SK-N-SH (cell line): ENCODE data around the gene DENND1A. TPM values are rescaled to one million over a fixed set of nuclear protein-coding genes. Genes with fewer than 3 reads are reported as not detected.

Source experiments
- CTCF ChIA-PET: fragments of 300-600, 350-600 bp; formaldehyde crosslinking; extraction: SDS; loops from one replicate; lab custom pipeline; 2021; lab: Yijun Ruan, JAX
- POLR2A ChIA-PET: fragments of 350-600 bp; sonication (Branson Sonifier 250); formaldehyde crosslinking; extraction: SDS; loops from one replicate; lab custom pipeline; 2020; ENCODE audit warnings: antibody characterized with exemption, inconsistent platforms; lab: Yijun Ruan, JAX
- DNase-seq: peaks from one replicate; pipeline ENCODE4 v3.0.0; 2012
- H2AFZ ChIP-seq: fragments of 200-600 bp; sonication (generic); 2 replicates; pipeline ENCODE4 v1.8.1; 2016; ENCODE audit warnings: antibody characterized with exemption, mild to moderate bottlenecking, low read depth
- H3F3A ChIP-seq: fragments of 200-600 bp; sonication (generic); replicated peaks from 2 replicates; pipeline ENCODE3; 2016; ENCODE audit warnings: antibody characterized with exemption, mild to moderate bottlenecking; ENCODE audit not compliant: insufficient read depth
- H3K27ac ChIP-seq, 2 experiments: fragments of 200-500 bp in 1 of 2; fragments of 200-600 bp in 1 of 2; sonication (Bioruptor generic) in 1 of 2; sonication (generic), shearing (Covaris generic) in 1 of 2; 2 replicates each; pipeline versions ENCODE4 v1.5.1 to v1.6.1; 2014 to 2016; ENCODE audit warnings: low read depth in 2 of 2, inconsistent platforms in 1 of 2, low read length in 1 of 2, mild to moderate bottlenecking in 1 of 2, mixed read lengths in 1 of 2
- H3K27me3 ChIP-seq: fragments of 200-600 bp; sonication (generic), shearing (Covaris generic); 2 replicates; pipeline ENCODE4 v1.6.1; 2016; ENCODE audit warnings: mixed run types; ENCODE audit not compliant: insufficient read depth
- H3K36me3 ChIP-seq, 2 experiments: fragments of 200-500 bp in 1 of 2; fragments of 200-600 bp in 1 of 2; sonication (Bioruptor generic) in 1 of 2; sonication (generic) in 1 of 2; replicated peaks in 1 of 2; 2 replicates each; pipeline versions ENCODE3 to v1.5.1; 2014 to 2016; ENCODE audit warnings: low read length in 1 of 2, mild to moderate bottlenecking in 1 of 2; ENCODE audit not compliant: insufficient read depth in 2 of 2, control insufficient read depth in 1 of 2
- H3K4me1 ChIP-seq, 2 experiments: fragments of 200-500 bp in 1 of 2; fragments of 200-600 bp in 1 of 2; sonication (Bioruptor generic) in 1 of 2; sonication (generic), shearing (Covaris generic) in 1 of 2; 2 replicates each; pipeline versions ENCODE4 v1.5.1 to v1.6.1; 2014 to 2016; ENCODE audit warnings: low read depth in 1 of 2, low read length in 1 of 2, mixed run types in 1 of 2; ENCODE audit not compliant: insufficient read depth in 2 of 2, control insufficient read depth in 1 of 2
- H3K4me2 ChIP-seq: fragments of 200-600 bp; sonication (generic), shearing (Covaris generic); 2 replicates; pipeline ENCODE4 v1.6.1; 2017; ENCODE audit warnings: mixed run types
- H3K4me3 ChIP-seq, 2 experiments: fragments of 200-500 bp in 1 of 2; fragments of 200-600 bp in 1 of 2; sonication (Bioruptor generic) in 1 of 2; sonication (generic), shearing (Covaris generic) in 1 of 2; 2 replicates each; pipeline versions ENCODE4 v1.5.1 to v1.8.1; 2014 to 2016; ENCODE audit warnings: low read depth in 2 of 2, inconsistent platforms in 1 of 2, low read length in 1 of 2, mild to moderate bottlenecking in 1 of 2, mixed read lengths in 1 of 2, moderate library complexity in 1 of 2
- H3K79me2 ChIP-seq: fragments of 200-600 bp; sonication (generic); 2 replicates; pipeline ENCODE4 v1.8.1; 2017; ENCODE audit warnings: mild to moderate bottlenecking; ENCODE audit not compliant: insufficient read depth
- H3K9ac ChIP-seq: fragments of 200-600 bp; sonication (generic); 2 replicates; pipeline ENCODE4 v1.6.1; 2017; ENCODE audit warnings: mixed run types
- H3K9me2 ChIP-seq: fragments of 200-600 bp; sonication (generic); 2 replicates; pipeline ENCODE4 v1.6.1; 2017; ENCODE audit warnings: mixed run types
- H3K9me3 ChIP-seq: fragments of 200-600 bp; sonication (generic); 2 replicates; pipeline ENCODE4 v1.6.1; 2017; ENCODE audit warnings: mixed run types, mild to moderate bottlenecking, moderate library complexity
- H4K20me1 ChIP-seq: fragments of 200-600 bp; sonication (generic); 2 replicates; pipeline ENCODE4 v1.6.1; 2017; ENCODE audit warnings: mild to moderate bottlenecking, mixed run types; ENCODE audit not compliant: insufficient read depth
- CTCF ChIP-seq: fragments of 200-600 bp; sonication (generic); IDR thresholded peaks from 2 replicates; pipeline ENCODE4 v1.6.1; 2017; ENCODE audit warnings: antibody characterized with exemption, mild to moderate bottlenecking, moderate library complexity
- GABPA ChIP-seq: IDR thresholded peaks from 2 replicates; pipeline ENCODE4 v1.4.0; 2012; ENCODE audit warnings: low read depth, mild to moderate bottlenecking
- NRF1 ChIP-seq: IDR thresholded peaks from 2 replicates; pipeline ENCODE4 v1.6.1; 2012; ENCODE audit warnings: low read depth, mild to moderate bottlenecking, low read length
- PBX3 ChIP-seq: IDR thresholded peaks from 2 replicates; pipeline ENCODE4; 2012
- POLR2AphosphoS5 ChIP-seq: IDR thresholded peaks from 2 replicates; pipeline ENCODE4 v1.6.1; 2012; ENCODE audit warnings: low read depth, low read length
- RCOR1 ChIP-seq: fragments of 150-350 bp; IDR thresholded peaks from 2 replicates; pipeline ENCODE4 v1.6.1; 2017; ENCODE audit warnings: antibody characterized with exemption, low read length
- TCF12 ChIP-seq: IDR thresholded peaks from 2 replicates; pipeline ENCODE4 v1.4.0; 2012
- USF1 ChIP-seq: IDR thresholded peaks from 2 replicates; pipeline ENCODE4 v1.4.0; 2012; ENCODE audit warnings: low read depth, borderline replicate concordance
- YY1 ChIP-seq: IDR thresholded peaks from 2 replicates; pipeline ENCODE4 v1.4.0; 2012; ENCODE audit warnings: low read depth, mild to moderate bottlenecking
- WGBS: methylation state at CpG from one replicate; pipeline ENCODE4 v1.1.6; 2017; ENCODE audit warnings: low lambda C conversion rate; 5-methylcytosine and 5-hydroxymethylcytosine counted together
- polyA plus RNA-seq, 3 experiments: library from polyadenylated mRNA; depleted of rRNA; stranded (reverse); fragments of >200 nt; gene quantifications; 2 replicates each; pipeline ENCODE4 v1.2.3, GENCODE V29; 2012

Gene DENND1A
- polyA plus RNA-seq, 1 of the 3 experiments (the other 2 are of a cell fraction), result 25.4 TPM

- no peaks in the 10 kb centered on the region for H3K27me3 ChIP-seq
- no peaks in the 10 kb centered on the region for H3K9me2 ChIP-seq
- H3K27ac ChIP-seq, result no peak overlapping the region
- no peak for TF ChIP-seq TCF12
- no peaks in the 10 kb centered on the region for H4K20me1 ChIP-seq
- no peaks in the 10 kb centered on the region for H3F3A ChIP-seq
- WGBS, result 90% methylated on average over 3 of the region's 3 CpGs
- H3K9me3 ChIP-seq, result no peaks in the 10 kb centered on the region
- no peak overlapping the region for H3K4me2 ChIP-seq
- peaks cover 0 to 10% of the 10 kb centered on the region in 2 experiments; a peak in 2 of 4 replicates for H3K4me1 ChIP-seq
- no peak overlapping the region for H2AFZ ChIP-seq
- ChIA-PET CTCF (interaction anchor here (1.6 to 7.0 kb wide), 3 partner anchors 13 to 49 kb away, joined by 6 to 38 read pairs (median 7); no protein-coding TSS in a partner anchor), POLR2A (no interaction called here)
- H3K4me3 ChIP-seq, result no peak overlapping the region
- H3K36me3 ChIP-seq, result no peaks in the 10 kb centered on the region
- no peak for DNase-seq
- H3K9ac ChIP-seq, result no peak overlapping the region
- no peaks in the 10 kb centered on the region for H3K79me2 ChIP-seq
These were observed 593.5 kb downstream of the DENND1A start for GRCh38 chr9:123336449-123336848.

GRCh38 chr9:123335986-123336329, 594.0 kb downstream of the DENND1A start:
- TF ChIP-seq YY1, result no peak
- no peak for TF ChIP-seq NRF1
- no peak for TF ChIP-seq PBX3
- no peak for TF ChIP-seq CTCF
- no peak for TF ChIP-seq USF1
- no peak for TF ChIP-seq POLR2AphosphoS5
- no peak for TF ChIP-seq GABPA
- no peak for TF ChIP-seq RCOR1
- no peak overlapping the region for H3K27ac ChIP-seq
- no peaks in the 10 kb centered on the region for H3K9me3 ChIP-seq
- no peak for DNase-seq
- 91% methylated on average over 6 of the region's 6 CpGs for WGBS
- H3K27me3 ChIP-seq, result no peaks in the 10 kb centered on the region
- no peaks in the 10 kb centered on the region for H4K20me1 ChIP-seq
- H3K79me2 ChIP-seq, result no peaks in the 10 kb centered on the region
- H3F3A ChIP-seq, result no peaks in the 10 kb centered on the region
- H3K4me1 ChIP-seq, result peaks cover 0 to 10% of the 10 kb centered on the region in 2 experiments; a peak in 2 of 4 replicates
- H2AFZ ChIP-seq, result no peak overlapping the region
- H3K4me2 ChIP-seq, result no peak overlapping the region
- no peak overlapping the region for H3K9ac ChIP-seq
- H3K9me2 ChIP-seq, result no peaks in the 10 kb centered on the region
- CTCF ChIA-PET, result interaction anchor here (1.6 to 7.0 kb wide), 2 partner anchors 14 to 49 kb away, joined by 6 to 38 read pairs; no protein-coding TSS in a partner anchor
- H3K36me3 ChIP-seq, result no peaks in the 10 kb centered on the region
- H3K4me3 ChIP-seq, result no peak overlapping the region
- POLR2A ChIA-PET, result no interaction called here
